GM19193 (cell line): ENCODE data around the gene PRKAA2.

Experiments used
- POLR2A ChIP-seq: IDR thresholded peaks from 4 replicates; pipeline ENCODE4 v1.6.1; 2011; ENCODE audit not compliant: insufficient read depth, insufficient read length; ENCODE audit errors: extremely low read depth

PRKAA2 gene

DNA sequence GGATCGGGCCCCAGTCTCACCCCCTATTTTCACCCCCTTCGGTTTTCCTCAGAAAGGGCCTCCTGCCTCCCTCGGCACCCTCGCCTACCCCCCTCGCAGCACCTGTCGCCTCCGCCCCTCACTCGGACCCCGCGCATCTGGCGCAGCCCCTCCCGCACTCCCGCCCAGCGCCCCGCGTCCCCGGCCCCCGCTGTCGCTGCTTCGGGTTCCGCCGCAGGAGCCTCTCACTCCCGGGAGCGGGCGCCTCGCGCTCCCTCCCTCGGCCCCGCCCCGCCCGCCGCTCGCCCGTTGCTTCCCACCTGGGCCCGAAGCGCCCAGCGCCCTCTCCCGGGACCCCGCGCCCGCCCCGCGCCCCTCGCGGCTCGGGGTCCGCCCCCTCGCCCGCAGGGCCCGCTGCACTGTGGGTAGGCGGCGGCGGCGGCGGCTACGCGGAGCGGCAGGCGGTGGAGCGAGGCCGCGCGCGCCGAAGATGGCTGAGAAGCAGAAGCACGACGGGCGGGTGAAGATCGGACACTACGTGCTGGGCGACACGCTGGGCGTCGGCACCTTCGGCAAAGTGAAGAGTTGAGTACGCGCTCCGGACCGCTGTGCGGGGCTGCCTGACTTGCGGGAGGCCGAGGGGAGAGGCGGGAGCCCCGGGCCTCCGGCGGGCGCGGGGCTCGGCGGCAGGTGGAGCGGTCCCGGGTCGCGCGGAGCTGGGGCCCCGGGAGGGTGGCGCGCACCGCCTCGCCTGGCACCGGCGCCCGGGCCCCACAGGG, at the start of gene PRKAA2:
TSS of gene PRKAA2 (plus strand) at position 396 of the 758 bp plus-strand sequence. CDS start at position 470, 74 bp downstream.
- TF ChIP-seq POLR2A, result no peak

GRCh38 chr1:56617141-56617540, 28.0 kb upstream of the PRKAA2 start:
- TF ChIP-seq POLR2A, result no peak

- no peak for TF ChIP-seq POLR2A
Measured at GRCh38 chr1:56625819-56626440, 19.2 kb upstream of the PRKAA2 start.

GRCh38 chr1:56626546-56626945, 18.6 kb upstream of the PRKAA2 start:
- no peak for TF ChIP-seq POLR2A

DNA sequence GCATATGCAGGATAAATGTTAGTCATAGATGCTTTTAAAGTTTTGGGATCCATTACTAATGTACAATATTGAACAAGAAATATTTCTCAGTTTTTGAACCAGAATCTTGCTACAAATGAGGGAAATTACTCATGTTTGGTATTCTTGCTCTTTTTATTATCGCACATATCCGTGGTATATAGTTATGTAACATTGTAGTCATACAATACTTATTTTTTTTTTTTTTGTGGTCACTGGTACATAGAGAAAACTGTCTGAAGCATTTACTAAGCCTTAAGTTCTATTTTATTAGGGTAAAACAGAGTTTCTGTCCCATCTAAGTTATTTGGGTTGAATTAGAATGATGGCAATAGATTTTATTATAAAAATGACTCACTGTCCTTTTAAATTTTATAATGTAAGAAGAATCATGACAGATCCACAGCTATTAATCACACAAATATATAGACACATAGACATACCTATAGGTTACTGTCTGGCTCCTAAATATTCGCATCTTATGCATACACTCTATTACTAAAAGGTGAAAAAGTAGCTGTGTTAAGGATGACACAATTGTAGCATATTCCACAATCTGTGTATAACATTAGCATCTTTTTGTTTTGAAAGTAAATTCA, 18.0 kb upstream of the PRKAA2 start:
- TF ChIP-seq POLR2A, result no peak

DNA sequence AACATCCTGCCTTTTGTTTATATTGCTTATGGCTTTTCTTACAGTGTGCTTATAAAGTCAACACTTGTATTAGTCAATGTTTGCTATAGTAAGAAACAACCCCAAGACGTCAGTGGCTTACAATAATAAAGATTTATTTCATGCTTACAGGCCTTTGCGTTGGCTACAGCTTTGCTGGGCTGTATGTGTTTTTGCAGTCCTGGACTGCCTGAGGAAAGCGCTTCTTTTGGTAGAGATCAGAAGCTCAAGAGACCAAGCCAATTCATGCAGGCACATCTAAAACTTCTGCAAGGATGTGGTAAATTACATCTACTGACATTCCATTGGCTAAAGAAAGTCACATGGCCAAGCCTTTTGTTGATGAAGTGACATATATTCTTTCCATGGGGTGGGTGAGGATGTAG, 17.5 kb upstream of the PRKAA2 start:
- no peak for TF ChIP-seq POLR2A

GRCh38 chr1:56630786-56631185, 14.3 kb upstream of the PRKAA2 start:
- no peak for TF ChIP-seq POLR2A

DNA sequence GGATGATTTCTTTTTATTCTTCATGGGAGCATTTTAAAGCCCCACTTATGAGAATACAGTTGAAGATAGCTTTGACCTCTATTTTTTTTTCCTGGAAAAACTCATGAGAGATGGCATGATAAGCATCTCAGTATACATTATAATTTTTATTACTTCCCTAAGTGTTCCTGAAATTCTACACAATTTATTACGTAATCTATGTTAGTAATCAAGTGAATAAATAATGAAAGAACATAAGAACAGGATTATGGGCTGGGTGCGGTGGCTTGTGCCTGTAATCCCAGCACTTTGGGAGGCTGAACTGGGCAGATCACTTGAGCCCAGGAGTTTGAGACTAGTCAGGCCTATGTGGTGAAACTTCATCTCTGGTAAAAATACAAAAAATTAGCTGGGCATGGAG, 13.2 kb upstream of the PRKAA2 start:
- no peak for TF ChIP-seq POLR2A

GRCh38 chr1:56634981-56635380, 10.1 kb upstream of the PRKAA2 start:
- TF ChIP-seq POLR2A, result no peak

DNA sequence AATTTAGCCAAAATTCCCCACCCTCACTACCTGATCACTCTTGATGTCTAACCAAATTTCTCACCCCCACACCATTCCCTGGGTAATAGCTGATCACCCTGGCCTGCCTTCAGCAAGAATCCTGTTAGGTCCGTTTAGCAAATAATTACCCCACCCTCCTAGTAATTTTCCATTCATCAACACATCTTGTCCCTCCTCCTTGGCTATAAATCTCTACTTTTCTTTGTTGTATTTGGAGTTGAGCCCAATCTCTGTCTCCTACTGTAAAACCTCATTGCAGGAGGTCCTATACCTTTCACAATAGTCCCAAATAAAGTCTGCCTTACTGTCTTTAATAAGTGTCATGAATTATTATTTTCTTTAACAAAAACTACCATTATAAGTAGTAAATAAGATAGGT, 6.9 kb upstream of the PRKAA2 start:
- no peak for TF ChIP-seq POLR2A

DNA sequence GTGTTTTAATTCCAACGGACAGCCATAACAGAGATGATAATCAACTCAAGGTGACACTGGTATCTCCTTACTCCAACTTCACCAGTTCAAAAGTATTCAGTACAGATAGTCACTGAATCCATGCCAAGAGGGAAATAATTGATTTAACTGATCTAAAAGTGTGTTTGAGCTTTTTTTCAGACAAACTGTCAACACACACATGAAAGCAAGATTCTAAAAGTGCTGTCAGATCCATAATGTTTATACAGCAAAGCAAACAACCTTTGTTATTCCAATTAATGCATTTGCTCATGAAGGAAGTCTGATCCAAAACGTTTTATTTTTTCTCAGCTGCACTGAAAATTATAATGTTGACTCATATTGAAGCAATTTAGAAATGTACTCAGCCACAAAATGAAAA, 5.9 kb upstream of the PRKAA2 start:
- no peak for TF ChIP-seq POLR2A

DNA sequence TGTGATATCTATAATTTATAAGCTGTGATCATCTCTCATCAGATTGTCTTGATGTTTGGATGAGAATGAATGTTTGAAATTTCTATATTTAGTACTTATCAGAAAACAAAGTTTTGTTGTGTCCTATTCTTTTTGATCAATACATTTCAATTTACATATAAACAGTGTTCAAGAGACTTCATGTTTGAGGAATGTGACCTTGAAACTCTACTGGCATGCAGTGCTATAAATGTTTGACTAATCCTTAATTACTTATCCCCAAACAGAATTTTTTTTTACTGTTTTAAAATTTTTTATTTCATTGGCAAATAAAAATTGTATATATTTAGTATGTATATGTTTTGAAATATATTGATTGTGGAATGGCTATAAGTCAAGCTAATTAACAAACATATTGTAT, 1.5 kb upstream of the PRKAA2 start:
- no peak for TF ChIP-seq POLR2A

GRCh38 chr1:56644064-56644918, 823 bp upstream of the PRKAA2 start:
- TF ChIP-seq POLR2A, result no peak

DNA sequence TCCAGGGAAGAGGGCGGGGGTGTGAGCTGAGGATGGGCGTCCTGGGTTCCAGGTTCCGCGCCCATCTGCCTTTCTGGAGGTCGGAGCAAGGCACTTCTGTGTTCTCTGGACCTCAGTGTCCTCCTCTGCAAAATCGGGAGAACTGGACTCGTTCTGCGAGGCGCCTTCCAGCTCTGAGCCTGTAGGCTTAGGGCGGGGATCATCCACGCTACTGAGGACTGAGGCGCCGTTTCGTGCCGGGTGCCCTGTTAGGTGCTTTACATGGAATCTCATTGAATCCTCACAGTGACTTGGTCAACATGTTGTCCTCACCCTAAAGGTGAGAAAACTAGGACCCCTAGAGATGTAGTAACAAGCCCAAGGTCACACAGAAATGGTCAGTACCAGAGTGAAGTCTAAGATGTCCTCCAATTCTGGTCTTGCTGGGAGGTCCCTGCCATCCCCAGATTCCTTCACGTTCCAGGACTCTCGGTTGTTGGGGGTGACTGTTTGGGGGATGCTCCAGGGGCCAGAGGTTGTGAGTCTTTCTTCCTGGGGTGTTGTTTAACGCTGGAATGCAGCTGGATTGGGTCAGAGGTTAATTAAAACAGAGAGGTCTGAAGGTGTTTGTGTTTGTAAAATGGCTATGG, 677 bp downstream of the PRKAA2 start:
- TF ChIP-seq POLR2A, result no peak

DNA sequence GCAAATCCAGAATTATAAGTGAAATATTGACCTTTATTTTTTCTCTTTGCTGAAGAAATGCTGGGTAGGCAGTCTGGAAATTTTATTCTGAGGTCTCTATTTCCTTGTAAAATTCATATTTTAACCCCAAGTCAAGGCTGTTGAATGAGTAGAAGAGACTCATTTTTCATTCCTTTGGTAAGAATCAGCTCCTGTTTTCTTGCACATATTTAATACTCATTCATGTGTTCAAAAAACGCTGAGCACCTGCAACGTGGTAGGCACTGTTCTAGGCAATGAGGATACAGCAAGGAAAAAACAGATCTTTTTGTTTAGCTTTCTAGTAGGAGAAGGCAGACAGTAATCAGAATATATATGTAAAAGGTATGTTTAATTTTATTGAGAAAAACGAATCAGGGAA, 1.5 kb downstream of the PRKAA2 start:
- TF ChIP-seq POLR2A, result no peak

DNA sequence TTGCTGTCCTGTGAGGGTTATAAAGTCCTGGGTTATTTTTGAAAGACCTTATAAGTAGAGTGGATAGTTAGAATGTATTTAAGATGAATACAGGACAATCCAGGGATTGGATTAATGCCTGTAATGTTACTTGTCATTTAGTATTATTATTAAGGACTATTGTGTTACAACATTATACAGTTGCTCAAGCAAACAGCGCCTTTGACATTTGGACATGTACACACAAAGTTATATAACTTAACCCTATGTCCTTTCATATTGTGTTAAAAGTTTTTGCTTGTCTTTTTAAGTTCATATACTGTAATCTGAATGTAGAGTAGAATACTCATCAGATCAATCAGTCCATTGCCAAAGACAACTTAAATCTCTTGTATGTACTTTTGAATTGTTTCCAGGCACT, 2.0 kb downstream of the PRKAA2 start:
- TF ChIP-seq POLR2A, result no peak

- no peak for TF ChIP-seq POLR2A
Measured at GRCh38 chr1:56648546-56648945, 3.4 kb downstream of the PRKAA2 start.
